Activated CD4-positive, CD25-positive, alpha-beta regulatory T cell treated with anti-CD3 and anti-CD28 coated beads, Interleukin-2, amount 50 U/mL, for 16 hours (primary cell): ENCODE data around the gene DBNDD1.
"Not testable (repeated sequence)": the region's sequence is repeated elsewhere in the genome, so short reads cannot be mapped to it uniquely, and the experiment has no call there.

Experiments used
- DNase-seq: peaks from one replicate; pipeline ENCODE4 v3.0.0-alpha.2; 2020; ENCODE audit warnings: low read depth, low spot score

The DBNDD1 gene

DNA sequence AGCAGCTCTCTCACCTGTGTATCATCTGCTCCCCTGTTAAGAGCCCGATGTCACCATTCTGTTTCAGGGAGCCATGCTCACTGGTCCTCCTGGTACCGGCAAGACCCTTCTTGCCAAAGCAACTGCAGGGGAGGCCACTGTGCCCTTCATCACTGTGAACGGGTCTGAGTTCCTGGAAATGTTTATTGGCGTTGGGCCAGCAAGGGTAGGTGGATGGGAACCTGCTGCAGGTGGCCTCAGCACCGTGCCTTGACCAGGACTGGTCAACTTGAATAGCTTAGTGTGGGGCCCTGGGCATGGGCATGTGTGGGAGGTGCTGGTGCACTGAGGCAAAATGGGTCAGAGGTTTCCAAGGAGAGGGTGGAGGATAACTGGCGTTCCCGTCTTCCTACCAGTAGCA is 28.5 kb downstream of the DBNDD1 start:
- no peak for DNase-seq

GRCh38 chr16:89988951-89989350 is 30.3 kb downstream of the DBNDD1 start:
- DNase-seq: no peak

- DNase-seq: no peak
Observed at GRCh38 chr16:89987169-89987568, 32.1 kb downstream of the DBNDD1 start.

GRCh38 chr16:89986600-89986999 is 32.7 kb downstream of the DBNDD1 start:
- DNase-seq: no peak

- no peak for DNase-seq
Observed at GRCh38 chr16:89985219-89985618, 34.0 kb downstream of the DBNDD1 start.

- DNase-seq: no peak
Observed at GRCh38 chr16:89984216-89984615, 35.0 kb downstream of the DBNDD1 start.

GRCh38 chr16:89983536-89983935 is 35.7 kb downstream of the DBNDD1 start:
- DNase-seq: no peak

- no peak for DNase-seq
Observed at GRCh38 chr16:89982318-89982717, 36.9 kb downstream of the DBNDD1 start.

GRCh38 chr16:89981414-89981813 is 37.8 kb downstream of the DBNDD1 start:
- DNase-seq: no peak

DNA sequence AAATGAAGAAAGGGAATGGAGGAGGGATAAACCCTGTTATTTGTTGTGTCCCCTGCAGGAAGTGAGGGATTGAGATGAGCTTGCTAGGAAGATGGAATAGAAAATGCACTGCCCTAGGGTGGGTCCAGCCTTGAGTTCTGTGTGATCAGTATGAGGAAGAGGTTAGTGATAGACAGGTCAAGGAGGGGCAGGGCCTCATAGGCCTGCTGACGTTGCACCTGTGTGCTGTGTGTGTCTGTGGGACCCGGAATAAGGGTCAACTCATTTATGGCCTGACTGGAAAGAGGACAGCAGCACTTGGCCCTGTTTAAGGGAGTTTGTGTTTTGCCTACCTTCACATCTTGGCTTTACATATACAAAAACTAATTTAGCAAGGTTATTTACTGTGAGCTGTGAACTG is 44.4 kb downstream of the DBNDD1 start:
- no peak for DNase-seq

DNA sequence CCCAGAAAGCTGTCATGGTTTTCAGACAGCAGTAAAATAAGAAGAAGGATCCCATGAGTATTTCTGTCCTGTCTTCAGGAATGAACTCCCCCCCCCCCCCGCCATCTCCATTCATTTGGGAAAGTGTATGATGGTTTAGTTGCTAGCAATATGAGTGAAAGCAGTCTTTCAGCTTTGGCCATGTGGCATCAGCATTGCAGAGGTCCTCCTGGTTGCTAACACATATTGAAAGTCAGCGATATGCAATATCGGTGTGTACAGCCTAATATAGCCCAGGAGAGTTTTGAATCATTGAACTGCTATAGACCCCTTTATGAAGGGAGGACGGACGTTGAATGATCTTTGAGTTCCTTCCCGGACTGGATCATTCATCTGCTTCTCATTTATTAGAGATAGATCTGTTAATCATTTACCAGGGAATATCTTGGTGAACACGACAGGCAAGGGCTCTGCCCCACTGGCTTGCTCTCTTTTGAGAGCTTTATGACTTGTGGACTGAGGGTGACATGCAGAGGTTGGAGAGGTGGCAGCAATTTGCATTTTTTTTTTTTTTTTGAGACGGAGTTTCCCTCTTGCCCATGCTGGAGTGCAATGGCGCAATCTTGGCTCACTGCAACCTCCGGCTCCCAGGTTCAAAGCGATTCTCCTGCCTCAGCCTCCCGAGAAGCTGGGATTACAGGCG is 45.5 kb downstream of the DBNDD1 start:
- no peak for DNase-seq

- no peak for DNase-seq
Observed at GRCh38 chr16:89973235-89973634, 46.0 kb downstream of the DBNDD1 start.

DNA sequence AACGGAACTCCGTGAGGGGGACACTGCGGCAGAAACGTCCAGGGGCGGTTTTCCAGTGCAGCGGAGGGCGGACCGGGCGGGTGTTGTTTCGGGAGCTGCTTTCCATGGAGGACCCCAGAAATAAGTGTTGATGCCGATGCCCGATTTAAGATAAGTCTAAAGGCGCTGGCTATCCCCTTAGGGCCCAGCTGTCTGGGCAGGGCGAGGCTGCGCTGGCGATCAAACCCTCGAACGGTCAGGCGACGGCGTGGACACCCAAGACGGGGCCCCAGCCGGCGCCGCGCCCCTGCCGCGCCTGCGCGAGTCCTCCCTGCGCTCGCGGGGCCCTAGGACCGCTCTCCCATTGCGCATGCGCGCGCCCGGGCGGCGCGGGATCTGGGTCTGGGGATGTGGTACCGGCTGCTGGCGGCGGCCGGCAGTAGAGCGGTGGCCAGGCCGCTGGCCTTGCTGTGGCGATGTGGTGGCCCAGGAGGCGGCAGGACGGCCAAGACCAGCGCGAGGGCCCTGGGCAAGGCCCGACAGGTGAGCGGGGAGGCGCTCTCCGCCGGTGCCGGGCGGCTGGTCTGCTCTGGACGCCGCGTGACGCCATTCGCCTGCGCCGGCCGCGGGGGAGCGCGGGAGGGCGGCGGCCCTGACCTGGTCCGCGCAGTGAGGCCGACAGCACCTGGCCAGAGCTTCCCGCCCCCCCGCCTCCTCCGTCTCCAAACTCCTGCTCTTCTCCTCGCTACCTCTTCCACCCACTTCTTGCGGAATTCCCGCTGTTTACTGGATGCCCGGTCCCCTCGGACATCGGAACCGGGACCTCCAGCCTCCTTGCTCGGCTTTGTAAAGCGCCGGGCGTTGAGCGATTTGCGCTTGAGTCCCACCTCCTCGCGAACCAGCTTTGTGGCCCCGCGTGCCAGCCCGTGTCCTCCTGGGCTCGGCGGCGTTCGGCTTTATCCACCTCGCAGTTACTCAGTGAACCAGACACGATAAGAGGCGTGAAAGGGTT is 46.7 kb downstream of the DBNDD1 start:
- peak; percentile 82 for DNase-seq

- no peak for DNase-seq
Observed at GRCh38 chr16:89971495-89972243, 47.6 kb downstream of the DBNDD1 start.

DNA sequence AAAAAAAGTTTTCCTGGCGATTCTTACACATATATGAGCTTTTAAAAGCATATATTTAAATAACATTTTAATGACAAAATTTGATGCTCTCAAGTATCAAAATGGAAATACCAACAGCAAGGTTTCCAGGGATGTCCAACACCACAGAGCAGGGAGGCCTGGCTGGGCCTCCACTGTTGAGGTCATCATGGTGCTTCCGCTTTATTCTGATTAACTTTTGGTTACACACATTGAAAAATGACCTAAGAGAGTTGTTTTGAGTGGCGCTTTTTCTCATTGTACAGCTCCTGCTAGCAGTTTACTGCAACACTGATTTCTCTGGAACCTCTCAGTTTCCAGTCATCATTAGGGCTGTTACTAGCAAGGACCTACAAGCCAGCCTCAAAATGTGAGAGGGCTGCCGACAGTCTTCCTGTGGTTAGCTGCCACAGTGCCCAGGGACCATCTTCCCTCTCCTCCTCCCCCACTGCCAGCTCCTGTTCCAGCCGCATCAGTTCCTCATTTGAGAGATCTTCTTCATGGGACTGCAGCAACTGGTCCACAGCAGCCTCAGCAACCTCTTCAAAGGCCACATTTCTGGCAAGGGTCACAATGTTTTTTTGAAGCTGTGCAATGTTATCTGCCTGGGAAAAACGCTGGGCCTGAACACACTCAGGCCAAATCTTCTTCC is 49.4 kb downstream of the DBNDD1 start:
- DNase-seq: no peak

DNA sequence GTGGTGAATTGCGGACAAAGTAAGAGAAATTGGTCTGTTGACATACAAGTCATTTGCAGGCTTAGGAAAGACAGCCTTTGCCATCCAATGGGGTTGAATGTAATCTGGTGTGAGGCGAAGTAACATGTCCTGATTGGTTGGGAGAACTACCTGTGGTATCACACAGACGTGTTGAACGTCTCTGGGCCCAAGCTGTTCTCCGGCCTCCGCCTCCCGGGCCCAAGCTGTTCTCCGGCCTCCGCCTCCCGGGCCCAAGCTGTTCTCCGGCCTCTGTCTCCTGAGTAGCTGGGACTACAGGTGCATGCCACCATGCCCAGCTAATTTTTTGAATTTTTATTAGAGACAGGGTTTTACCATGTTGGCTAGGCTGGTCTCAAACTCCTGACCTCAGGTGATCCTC is 51.2 kb downstream of the DBNDD1 start:
- not testable (repeated sequence) for DNase-seq

- DNase-seq: not testable (repeated sequence)
Observed at GRCh38 chr16:89967436-89967835, 51.8 kb downstream of the DBNDD1 start.

DNA sequence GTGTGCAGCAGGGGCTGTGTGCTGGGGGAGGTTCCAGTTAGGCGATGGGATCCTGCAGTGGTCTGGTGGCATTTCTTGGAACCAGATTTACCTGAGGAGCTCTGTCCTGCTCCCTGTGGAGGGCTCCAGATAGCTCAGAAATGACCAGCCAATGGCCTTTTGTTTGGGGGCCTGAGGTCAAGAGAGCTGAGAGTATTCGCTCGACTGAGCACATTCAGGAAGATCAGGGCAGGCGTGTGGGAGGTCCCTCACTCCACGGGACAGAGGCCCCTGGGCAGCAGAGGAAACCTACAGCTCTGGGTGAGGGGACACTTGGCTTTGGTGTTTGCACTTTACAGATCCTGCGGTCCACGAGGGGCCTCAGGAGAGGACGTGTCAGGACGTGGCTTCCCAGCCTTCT is 52.5 kb downstream of the DBNDD1 start:
- DNase-seq: no peak

GRCh38 chr16:89965447-89966225 is 53.6 kb downstream of the DBNDD1 start:
- DNase-seq: no peak

- no peak for DNase-seq
Observed at GRCh38 chr16:89964201-89964600, 55.1 kb downstream of the DBNDD1 start.
